Measurements from ENCODE around the gene MTA1.

The MTA1 gene

DNA sequence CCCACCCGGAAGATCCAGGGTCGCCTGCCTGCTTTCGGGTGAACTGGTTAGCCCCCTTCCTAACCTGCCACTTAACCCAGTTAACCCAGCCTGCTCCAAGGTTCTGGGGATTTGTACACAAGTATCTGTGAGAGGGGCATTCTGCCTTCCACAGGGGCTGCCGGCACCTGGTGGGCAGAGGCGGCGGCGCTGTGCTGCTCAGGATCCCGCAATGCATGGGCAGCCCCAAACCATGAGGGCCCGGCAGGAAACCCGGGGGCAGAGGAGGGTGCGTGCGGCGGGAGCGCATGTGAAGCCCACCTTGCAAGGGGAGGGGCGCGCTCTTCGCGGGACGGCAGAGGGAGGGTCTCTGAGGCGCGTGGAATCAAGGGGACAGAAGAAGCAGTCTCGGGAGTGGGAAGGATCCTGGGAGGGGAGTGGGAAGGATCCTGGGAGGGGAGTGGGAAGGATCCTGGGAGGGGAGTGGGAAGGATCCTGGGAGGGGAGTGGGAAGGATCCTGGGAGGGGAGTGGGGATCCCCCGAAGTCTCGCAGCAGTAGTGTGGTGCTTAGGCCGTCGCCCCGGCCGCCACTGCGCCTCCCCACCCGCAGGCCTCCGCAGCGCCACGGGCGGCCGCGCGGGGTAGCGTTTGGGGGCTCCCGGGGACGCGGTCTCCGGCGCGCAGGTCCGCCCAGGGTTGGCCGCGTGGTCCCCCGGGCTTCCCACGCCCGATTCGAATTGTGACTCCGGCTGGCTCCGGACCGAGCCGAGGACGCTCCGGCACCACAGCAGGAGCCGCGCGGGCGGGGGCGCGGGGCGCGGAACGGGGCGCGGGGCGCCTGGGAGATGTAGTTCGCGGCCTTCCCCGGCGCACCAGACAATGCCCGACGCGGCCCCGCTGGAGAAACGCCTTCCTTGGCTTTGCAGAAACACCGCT lies 4.9 kb upstream of the MTA1 start:
- TF ChIP-seq, protein P1, sequence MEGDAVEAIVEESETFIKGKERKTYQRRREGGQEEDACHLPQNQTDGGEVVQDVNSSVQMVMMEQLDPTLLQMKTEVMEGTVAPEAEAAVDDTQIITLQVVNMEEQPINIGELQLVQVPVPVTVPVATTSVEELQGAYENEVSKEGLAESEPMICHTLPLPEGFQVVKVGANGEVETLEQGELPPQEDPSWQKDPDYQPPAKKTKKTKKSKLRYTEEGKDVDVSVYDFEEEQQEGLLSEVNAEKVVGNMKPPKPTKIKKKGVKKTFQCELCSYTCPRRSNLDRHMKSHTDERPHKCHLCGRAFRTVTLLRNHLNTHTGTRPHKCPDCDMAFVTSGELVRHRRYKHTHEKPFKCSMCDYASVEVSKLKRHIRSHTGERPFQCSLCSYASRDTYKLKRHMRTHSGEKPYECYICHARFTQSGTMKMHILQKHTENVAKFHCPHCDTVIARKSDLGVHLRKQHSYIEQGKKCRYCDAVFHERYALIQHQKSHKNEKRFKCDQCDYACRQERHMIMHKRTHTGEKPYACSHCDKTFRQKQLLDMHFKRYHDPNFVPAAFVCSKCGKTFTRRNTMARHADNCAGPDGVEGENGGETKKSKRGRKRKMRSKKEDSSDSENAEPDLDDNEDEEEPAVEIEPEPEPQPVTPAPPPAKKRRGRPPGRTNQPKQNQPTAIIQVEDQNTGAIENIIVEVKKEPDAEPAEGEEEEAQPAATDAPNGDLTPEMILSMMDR (IDR thresholded peaks at IDR 0.05; ENCODE audit: control insufficient read depth, insufficient read depth, low read depth, low read length, missing control alignments), result peak; percentile 29
- H3K4me3 ChIP-seq (ENCODE audit: control insufficient read depth, low read depth, low read length), result peak overlapping the region; percentile 23

DNA sequence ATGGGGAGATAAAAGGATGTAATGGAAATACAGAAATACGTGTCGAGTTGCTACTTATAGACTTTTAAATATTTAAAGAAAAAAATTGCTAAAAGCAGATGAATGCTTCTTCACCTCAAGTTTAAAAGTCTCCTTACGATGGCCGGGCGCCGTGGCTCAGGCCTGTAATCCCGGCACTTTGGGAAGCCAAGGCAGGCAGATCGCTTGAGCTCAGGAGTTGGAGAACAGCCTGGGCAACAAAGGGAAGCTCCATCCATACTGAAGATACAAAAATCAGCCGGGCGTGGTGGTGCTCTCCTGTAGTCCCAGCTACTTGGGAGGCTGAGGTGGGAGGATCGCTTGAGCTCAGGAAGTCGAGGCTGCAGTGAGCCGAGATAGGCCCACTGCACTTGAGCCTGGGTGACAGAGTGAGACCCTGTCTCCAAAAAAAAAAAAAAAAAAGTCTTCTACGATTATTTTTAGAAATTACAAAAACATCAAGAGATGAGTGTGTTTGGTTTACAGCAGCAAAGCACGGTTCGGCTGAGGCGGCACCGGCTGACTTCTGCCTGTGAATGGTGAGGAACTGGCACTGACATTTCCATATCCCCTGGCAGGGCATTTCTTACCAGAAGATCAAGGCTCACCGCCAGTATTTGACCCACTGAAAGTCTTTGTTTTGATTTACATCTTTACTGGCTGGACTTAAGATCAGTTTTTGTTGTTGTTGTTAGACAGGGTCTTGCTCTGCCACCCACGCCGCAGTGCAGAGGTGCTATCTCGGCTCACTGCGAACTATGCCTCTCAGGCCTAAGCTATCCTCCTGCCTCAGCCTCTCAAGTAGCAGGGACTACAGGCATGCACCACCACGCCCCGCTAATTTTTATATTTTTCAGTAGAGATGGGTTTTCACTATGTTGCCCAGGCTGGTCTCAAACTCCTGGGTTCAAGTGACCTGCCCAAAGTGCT lies 3.9 kb upstream of the MTA1 start:
- no peak for DNase-seq (ENCODE audit: low read depth)
- TF ChIP-seq, protein P1 (IDR thresholded peaks at IDR 0.05; ENCODE audit: control insufficient read depth, insufficient read depth, low read depth, low read length, missing control alignments), result no peak
- H3K4me3 ChIP-seq (ENCODE audit: control insufficient read depth, low read depth, low read length), result no peak overlapping the region

More for the DNA sequence above, 4.9 kb upstream of the MTA1 start:
- no peak for DNase-seq (ENCODE audit: low read depth)

DNA sequence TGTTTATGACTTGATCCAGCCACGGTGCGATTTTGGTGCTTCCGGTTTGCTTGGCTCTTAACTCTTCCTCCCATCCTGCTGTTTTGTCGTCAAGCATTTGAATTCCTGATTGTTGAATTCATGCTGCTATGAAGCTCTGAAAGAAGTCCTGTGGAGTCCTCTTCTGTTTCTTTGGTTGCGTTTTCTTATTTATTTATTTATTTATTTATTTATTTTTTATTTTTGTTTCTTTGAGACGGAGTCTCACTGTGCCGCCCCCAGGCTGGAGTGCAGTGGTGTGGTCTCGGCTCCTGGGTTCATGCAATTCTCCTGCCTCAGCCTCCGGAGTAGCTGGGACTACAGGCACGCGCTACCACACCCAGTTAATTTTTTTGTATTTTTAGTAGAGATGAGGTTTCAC lies 3.0 kb upstream of the MTA1 start:
- TF ChIP-seq, protein P1 (IDR thresholded peaks at IDR 0.05; ENCODE audit: control insufficient read depth, insufficient read depth, low read depth, low read length, missing control alignments), result no peak

DNA sequence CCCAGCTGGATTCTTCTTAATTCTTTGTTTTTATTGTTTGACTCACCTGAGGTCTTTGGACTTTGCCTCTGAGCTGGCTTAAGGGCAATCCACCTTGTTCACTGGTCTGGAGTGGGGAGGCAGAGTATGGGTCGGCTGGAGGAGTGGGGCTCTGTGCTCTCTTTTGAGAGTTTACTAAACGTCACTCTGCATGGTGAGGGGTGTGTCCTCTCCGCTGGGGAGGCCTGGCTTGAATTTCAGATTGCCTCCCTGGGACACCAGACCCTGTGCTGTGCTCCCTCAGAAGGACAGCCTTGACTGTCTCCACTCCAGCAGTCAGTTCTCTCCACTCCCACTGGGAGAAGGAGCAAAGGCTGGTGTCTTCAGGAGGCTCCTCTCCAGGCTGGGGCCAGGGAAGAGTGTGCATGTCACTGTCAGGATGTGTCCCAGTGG lies 1.9 kb upstream of the MTA1 start:
- H3K4me3 ChIP-seq (ENCODE audit: control insufficient read depth, low read depth, low read length), result no peak overlapping the region
- TF ChIP-seq, protein P1 (IDR thresholded peaks at IDR 0.05; ENCODE audit: control insufficient read depth, insufficient read depth, low read depth, low read length, missing control alignments), result no peak
- DNase-seq (ENCODE audit: low read depth), result no peak

More for the DNA sequence above, 3.0 kb upstream of the MTA1 start:
- H3K4me3 ChIP-seq (ENCODE audit: control insufficient read depth, low read depth, low read length), result no peak overlapping the region
- DNase-seq (ENCODE audit: low read depth), result no peak

DNA sequence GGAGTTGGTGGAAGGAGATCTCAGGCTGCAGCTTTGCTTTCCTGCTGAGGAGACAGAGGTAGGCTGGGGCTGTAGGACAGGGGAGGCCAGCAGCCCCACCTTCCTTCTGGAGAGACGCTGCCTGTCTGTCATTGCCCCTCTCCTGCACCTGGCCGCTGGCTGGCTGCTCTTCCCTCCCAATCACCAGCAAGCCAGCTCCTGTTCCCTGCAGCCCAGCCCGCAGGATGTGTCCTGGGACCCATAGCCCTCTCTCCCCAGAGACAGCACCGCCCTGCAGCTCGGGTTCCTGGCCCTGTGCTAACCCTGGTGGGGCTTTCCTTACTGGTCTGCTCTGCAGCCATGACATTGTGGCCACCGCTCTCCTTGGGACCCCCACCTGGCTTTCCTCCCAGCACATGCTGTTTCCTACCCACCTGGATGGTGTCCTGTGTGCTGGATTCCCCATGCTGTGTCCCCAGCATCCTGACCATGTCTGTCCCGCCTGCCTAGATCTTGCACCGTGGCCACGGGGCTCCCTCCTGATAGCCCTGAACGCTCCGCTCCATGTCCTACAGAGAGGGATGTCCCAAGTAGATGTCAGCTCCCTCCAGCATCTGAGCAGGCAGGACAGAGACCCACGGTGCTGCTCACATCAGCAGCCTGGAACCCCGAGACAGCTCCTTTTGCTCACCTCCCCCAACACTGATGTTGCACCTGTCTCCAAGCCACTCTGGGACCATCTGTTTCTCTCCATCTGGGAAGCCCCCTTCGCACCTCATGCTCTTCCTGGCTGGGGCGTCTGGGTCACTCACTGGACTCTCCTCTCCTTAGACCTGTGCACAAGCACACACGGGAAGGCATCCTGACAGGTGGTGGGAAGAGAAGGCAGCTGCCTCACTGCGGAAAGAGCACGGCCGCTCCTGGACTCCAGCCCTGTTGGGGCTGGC lies 1.1 kb upstream of the MTA1 start:
- TF ChIP-seq, protein P1 (IDR thresholded peaks at IDR 0.05; ENCODE audit: control insufficient read depth, insufficient read depth, low read depth, low read length, missing control alignments), result no peak
- DNase-seq (ENCODE audit: low read depth), result no peak
- H3K4me3 ChIP-seq (ENCODE audit: control insufficient read depth, low read depth, low read length), result peak overlapping the region; percentile 70
